OCI-LY1 (cell line): ENCODE data around the gene TIMM44.

Experiments used
- H2AFZ ChIP-seq: fragments of 200-600 bp; sonication (generic), shearing (Covaris generic); 2 replicates; pipeline ENCODE4 v1.6.0; 2014; ENCODE audit warnings: antibody characterized with exemption, mild to moderate bottlenecking, low read length
- H3F3A ChIP-seq: fragments of 200-600 bp; sonication (generic), shearing (Covaris generic); 2 replicates; pipeline ENCODE4 v1.6.0; 2014; ENCODE audit warnings: mild to moderate bottlenecking, antibody characterized with exemption, low read length, moderate library complexity; ENCODE audit not compliant: insufficient read depth
- H3K27ac ChIP-seq: fragments of 200-600 bp; sonication (generic); 2 replicates; pipeline ENCODE4 v1.5.1; 2014; ENCODE audit warnings: low read length, mixed run types, mild to moderate bottlenecking, low read depth; ENCODE audit not compliant: poor library complexity, severe bottlenecking
- H3K27me3 ChIP-seq: fragments of 200-600 bp; sonication (generic); 2 replicates; pipeline ENCODE4 v1.6.0; 2014; ENCODE audit warnings: antibody characterized with exemption, mild to moderate bottlenecking, low read length, moderate library complexity; ENCODE audit not compliant: insufficient read depth
- H3K36me3 ChIP-seq: fragments of 200-600 bp; sonication (generic); 2 replicates; pipeline ENCODE4 v1.6.1; 2014; ENCODE audit warnings: mild to moderate bottlenecking, antibody characterized with exemption, low read length, moderate library complexity, mixed read lengths; ENCODE audit not compliant: insufficient read depth
- H3K4me1 ChIP-seq: fragments of 200-600 bp; sonication (generic); 2 replicates; pipeline ENCODE4 v1.5.1; 2014; ENCODE audit warnings: mild to moderate bottlenecking, low read length, moderate library complexity; ENCODE audit not compliant: insufficient read depth, severe bottlenecking
- H3K4me2 ChIP-seq: fragments of 200-600 bp; sonication (generic), shearing (Covaris generic); 2 replicates; pipeline ENCODE4 v1.6.1; 2014; ENCODE audit warnings: low read length
- H3K4me3 ChIP-seq: fragments of 200-600 bp; sonication (generic); 2 replicates; pipeline ENCODE4 v1.5.1; 2014; ENCODE audit warnings: low read length, low read depth, mild to moderate bottlenecking, mixed read lengths; ENCODE audit not compliant: poor library complexity, severe bottlenecking
- H3K79me2 ChIP-seq: fragments of 200-600 bp; shearing (Covaris generic); 2 replicates; pipeline ENCODE4 v1.6.1; 2016; ENCODE audit warnings: mixed run types, low read length, mixed read lengths; ENCODE audit not compliant: insufficient read depth
- H3K9ac ChIP-seq: fragments of 200-600 bp; sonication (generic), shearing (Covaris generic); 2 replicates; pipeline ENCODE4 v1.6.1; 2014; ENCODE audit warnings: mild to moderate bottlenecking, low read length, mixed read lengths
- H3K9me2 ChIP-seq: fragments of 200-600 bp; sonication (generic), shearing (Covaris generic); 2 replicates; pipeline ENCODE4 v1.6.1; 2014; ENCODE audit warnings: low read depth, mild to moderate bottlenecking, low read length, mixed read lengths
- H3K9me3 ChIP-seq: fragments of 200-600 bp; shearing (Covaris generic); 2 replicates; pipeline ENCODE4 v1.6.1; 2014; ENCODE audit warnings: low read length, mixed read lengths
- H4K20me1 ChIP-seq: fragments of 200-600 bp; sonication (generic), shearing (Covaris generic); 2 replicates; pipeline ENCODE4 v1.6.0; 2016; ENCODE audit warnings: mild to moderate bottlenecking, low read length; ENCODE audit not compliant: insufficient read depth
- EZH2 ChIP-seq: fragments of 200-600 bp; sonication (generic), shearing (Covaris generic); IDR thresholded peaks from 2 replicates; pipeline ENCODE4 v1.8.0; 2017; ENCODE audit warnings: borderline replicate concordance, mixed run types, mild to moderate bottlenecking, antibody characterized with exemption, low read length, moderate library complexity, mixed read lengths
- TF ChIP-seq, protein P1 (sequence below): fragments of 200-600 bp; sonication (generic), shearing (Covaris generic); IDR thresholded peaks from 2 replicates; pipeline ENCODE4 v1.5.1; 2017; ENCODE audit warnings: mild to moderate bottlenecking, antibody characterized with exemption, low read length, moderate library complexity, mixed read lengths

The TIMM44 gene

DNA sequence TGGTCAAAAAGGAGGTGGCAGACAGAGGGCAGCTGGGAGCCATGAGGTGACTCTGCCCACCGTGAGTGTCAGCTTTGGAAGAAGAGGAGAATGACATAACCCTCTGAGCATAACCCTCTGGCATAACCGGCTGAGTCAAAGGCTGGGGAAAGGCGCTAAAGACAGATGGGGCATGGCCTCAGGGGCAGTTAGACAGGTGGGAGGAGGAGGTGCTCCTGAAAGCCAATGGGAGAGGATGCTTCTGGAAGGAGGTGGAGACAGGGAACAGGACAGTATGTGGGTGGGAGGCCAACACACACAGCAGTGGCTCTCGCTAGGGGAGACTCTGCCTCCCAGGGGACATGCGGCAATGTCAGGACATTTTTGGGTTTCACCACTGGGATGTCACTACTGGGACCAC is 44.8 kb upstream of the TIMM44 start:
- no peaks in the 10 kb centered on the region for H3K9me3 ChIP-seq
- H3K4me2 ChIP-seq = no peak overlapping the region
- no peaks in the 10 kb centered on the region for H3F3A ChIP-seq
- no peak overlapping the region for H3K4me3 ChIP-seq
- H2AFZ ChIP-seq = no peak overlapping the region
- H3K27ac ChIP-seq = no peak overlapping the region
- H4K20me1 ChIP-seq = no peaks in the 10 kb centered on the region
- peaks cover 13% of the 10 kb centered on the region for H3K79me2 ChIP-seq
- TF ChIP-seq, protein P1, sequence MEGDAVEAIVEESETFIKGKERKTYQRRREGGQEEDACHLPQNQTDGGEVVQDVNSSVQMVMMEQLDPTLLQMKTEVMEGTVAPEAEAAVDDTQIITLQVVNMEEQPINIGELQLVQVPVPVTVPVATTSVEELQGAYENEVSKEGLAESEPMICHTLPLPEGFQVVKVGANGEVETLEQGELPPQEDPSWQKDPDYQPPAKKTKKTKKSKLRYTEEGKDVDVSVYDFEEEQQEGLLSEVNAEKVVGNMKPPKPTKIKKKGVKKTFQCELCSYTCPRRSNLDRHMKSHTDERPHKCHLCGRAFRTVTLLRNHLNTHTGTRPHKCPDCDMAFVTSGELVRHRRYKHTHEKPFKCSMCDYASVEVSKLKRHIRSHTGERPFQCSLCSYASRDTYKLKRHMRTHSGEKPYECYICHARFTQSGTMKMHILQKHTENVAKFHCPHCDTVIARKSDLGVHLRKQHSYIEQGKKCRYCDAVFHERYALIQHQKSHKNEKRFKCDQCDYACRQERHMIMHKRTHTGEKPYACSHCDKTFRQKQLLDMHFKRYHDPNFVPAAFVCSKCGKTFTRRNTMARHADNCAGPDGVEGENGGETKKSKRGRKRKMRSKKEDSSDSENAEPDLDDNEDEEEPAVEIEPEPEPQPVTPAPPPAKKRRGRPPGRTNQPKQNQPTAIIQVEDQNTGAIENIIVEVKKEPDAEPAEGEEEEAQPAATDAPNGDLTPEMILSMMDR = no peak
- no peak for TF ChIP-seq EZH2
- H3K9me2 ChIP-seq = no peaks in the 10 kb centered on the region
- peaks cover 93% of the 10 kb centered on the region for H3K36me3 ChIP-seq
- H3K9ac ChIP-seq = no peak overlapping the region
- no peaks in the 10 kb centered on the region for H3K27me3 ChIP-seq
- no peaks in the 10 kb centered on the region for H3K4me1 ChIP-seq

GRCh38 chr19:7987114-7987768 is 43.8 kb upstream of the TIMM44 start:
- H2AFZ ChIP-seq = no peak overlapping the region
- no peaks in the 10 kb centered on the region for H3K4me1 ChIP-seq
- H3K4me2 ChIP-seq = no peak overlapping the region
- TF ChIP-seq EZH2 = no peak
- TF ChIP-seq, protein P1 = no peak
- no peak overlapping the region for H3K9ac ChIP-seq
- peaks cover 2% of the 10 kb centered on the region; the same call in 1 of the 2 replicates for H3K79me2 ChIP-seq
- no peaks in the 10 kb centered on the region for H3K9me2 ChIP-seq
- H3F3A ChIP-seq = no peaks in the 10 kb centered on the region
- H4K20me1 ChIP-seq = no peaks in the 10 kb centered on the region
- no peak overlapping the region for H3K27ac ChIP-seq
- H3K9me3 ChIP-seq = no peaks in the 10 kb centered on the region
- no peaks in the 10 kb centered on the region for H3K27me3 ChIP-seq
- H3K36me3 ChIP-seq = peaks cover 93% of the 10 kb centered on the region
- no peak overlapping the region for H3K4me3 ChIP-seq

GRCh38 chr19:7986321-7987113 is 43.1 kb upstream of the TIMM44 start:
- no peak overlapping the region for H3K9ac ChIP-seq
- H3K4me1 ChIP-seq = no peaks in the 10 kb centered on the region
- H3K27me3 ChIP-seq = no peaks in the 10 kb centered on the region
- H3K9me2 ChIP-seq = no peaks in the 10 kb centered on the region
- no peaks in the 10 kb centered on the region for H3K9me3 ChIP-seq
- H3K79me2 ChIP-seq = no peaks in the 10 kb centered on the region; the same call in 1 of the 2 replicates
- H3K4me2 ChIP-seq = no peak overlapping the region
- no peaks in the 10 kb centered on the region for H4K20me1 ChIP-seq
- H3K36me3 ChIP-seq = peaks cover 95% of the 10 kb centered on the region
- H3F3A ChIP-seq = no peaks in the 10 kb centered on the region
- TF ChIP-seq EZH2 = no peak
- TF ChIP-seq, protein P1 = no peak
- no peak overlapping the region for H2AFZ ChIP-seq
- no peak overlapping the region for H3K4me3 ChIP-seq
- no peak overlapping the region for H3K27ac ChIP-seq
